GM20431 (cell line): ENCODE data around the gene SLC38A7.
"Not testable (repeated sequence)": the region's sequence is repeated elsewhere in the genome, so short reads cannot be mapped to it uniquely, and the experiment has no call there.

Source experiments
- in situ Hi-C: fragments of 300-500 bp; cut with MseI, MboI; formaldehyde crosslinking; loops from one replicate; pipeline ENCODE4 v1.15.0; 2020; ENCODE audit warnings: low sequenced_read_pairs; ENCODE audit not compliant: unreplicated experiment

Gene SLC38A7

DNA sequence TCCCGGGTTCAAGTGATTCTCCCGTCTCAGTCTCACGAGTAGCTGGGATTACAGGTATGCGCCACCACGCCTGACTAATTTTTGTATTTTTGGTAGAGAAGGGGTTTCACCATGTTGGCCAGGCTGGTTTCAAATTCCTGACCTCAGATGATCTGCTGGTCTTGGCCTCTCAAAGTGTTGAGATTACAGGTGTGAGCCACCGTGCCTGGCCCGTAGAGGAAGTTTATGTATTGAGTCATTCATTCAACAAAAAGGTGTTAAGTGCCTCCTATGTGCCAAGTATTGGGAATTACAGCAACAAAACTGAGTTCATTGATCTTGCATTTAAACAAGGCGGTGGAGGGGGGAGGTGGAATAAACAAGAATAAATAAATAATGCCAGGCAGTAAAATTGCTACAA is 44.7 kb downstream of the SLC38A7 start:
- in situ Hi-C loops, result no loop called here

GRCh38 chr16:58639230-58639629 is 45.3 kb downstream of the SLC38A7 start:
- in situ Hi-C loops, result no loop called here

GRCh38 chr16:58638148-58639036 is 46.2 kb downstream of the SLC38A7 start:
- in situ Hi-C loops, result no loop called here

DNA sequence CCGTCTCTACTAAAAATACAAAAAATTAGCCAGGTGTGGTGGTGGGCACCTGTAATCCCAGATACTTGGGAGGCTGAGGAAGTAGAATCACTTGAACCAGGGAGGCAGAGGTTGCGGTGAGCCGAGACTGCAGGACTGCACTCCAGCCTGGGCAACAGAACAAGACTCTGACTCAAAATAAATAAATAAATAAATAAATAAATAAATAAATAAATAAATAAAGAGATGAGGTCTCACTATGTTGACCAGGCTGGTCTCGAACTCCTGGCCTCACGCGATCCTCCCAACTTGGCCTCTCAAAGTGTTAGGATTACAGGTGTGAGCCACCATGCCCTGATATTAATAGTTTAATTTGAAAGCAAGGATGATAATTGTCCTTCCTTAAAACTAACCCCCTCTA is 47.5 kb downstream of the SLC38A7 start:
- in situ Hi-C loops, result not testable (repeated sequence)

- in situ Hi-C loops, result no loop called here
Observed at GRCh38 chr16:58636466-58636865, 48.1 kb downstream of the SLC38A7 start.

GRCh38 chr16:58635502-58635901 is 49.1 kb downstream of the SLC38A7 start:
- in situ Hi-C loops, result no loop called here

DNA sequence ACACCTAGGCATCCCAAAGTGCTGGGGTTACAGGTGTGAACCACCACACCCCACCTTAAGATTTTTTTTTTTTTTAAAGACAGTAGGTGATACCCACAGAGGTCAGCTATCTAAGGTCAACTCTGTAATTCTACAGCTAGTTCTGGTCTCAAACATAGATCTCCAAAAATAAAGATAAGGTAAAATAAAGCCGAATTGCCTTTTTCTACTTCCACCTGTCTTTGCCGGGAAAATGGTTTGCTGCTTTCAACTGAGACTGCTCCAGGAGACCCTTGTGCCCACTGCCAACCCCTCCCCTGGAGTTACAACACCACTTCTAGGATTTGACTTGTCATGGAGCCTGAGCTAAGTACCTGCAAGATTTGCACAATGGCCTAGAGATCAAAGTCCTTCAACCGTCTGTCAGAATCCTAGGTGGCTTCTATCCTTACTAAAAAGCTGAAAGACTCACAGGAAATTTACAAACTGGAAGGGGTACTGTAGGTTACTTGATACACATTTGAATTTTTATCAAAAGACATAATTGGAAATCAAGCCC is 50.2 kb downstream of the SLC38A7 start:
- in situ Hi-C loops, result no loop called here

GRCh38 chr16:58629733-58630640 is 54.6 kb downstream of the SLC38A7 start, which contains the start of gene CNOT1:
TSS of gene CNOT1 (minus strand) at chr16:58629826. CDS start at chr16:58599337, 30,489 bp downstream.
- in situ Hi-C loops, result no loop called here

DNA sequence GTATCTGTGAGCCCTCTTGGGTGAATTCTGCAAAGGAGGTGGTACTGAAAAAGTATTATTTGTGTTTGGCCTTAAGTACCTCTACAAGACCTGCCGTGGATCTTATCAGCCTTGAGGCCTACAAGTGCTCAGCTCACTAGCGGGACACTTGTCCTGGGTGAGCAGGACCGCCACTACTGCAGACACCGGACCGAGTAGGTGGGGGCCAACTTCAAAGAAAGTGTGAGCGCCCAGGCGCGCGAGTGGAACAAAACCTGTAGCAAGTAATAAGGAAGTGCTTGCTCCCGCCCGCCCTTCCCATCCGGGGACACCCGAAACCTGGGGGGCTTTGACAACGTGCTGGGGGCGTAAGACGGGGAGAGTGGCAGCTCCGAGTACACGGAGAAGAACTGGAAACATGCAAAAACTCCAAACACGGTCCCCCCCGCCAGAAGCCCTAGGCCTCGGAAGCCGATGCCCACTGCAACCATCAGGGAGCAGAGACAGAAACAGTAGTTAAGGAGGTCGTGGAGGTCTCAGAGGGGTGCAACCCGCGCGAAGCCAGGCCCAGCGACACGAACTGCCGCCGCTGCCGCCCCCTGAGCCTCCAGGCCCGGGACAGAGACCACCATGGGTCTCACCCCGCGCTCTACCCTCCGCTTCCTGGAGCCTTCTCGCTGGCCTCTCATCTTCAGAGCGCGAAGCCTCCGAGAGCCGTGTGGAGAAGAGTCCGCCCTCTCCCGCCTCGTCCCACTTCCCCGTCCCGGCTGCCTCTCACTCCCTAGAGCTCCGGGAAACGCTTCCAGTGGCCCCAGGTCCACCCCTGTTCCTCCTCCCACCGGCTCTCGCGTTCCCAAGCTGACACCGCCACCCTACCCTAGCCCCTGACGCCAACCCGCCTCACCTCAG is 55.5 kb downstream of the SLC38A7 start:
- in situ Hi-C loops, result no loop called here

DNA sequence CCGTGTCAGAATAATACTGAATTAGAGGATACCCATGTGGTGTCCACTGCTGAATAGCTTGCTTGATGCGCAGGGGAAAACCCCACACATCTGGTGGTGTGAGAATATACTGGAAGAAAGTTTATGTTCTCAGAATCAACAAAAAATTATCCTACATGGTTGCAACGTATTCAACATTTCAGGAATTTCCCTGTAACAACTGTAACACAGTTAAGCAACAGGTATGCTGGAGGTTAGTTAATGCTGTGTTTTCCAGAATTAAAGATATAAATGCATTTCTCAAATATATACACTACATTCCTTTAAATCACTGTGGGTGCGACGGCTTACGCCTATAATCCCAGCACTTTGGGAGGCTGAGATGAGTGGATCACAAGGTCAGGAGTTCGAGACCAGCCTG is 60.4 kb downstream of the SLC38A7 start:
- in situ Hi-C loops, result no loop called here

- in situ Hi-C loops, result no loop called here
Observed at GRCh38 chr16:58620396-58620795, 64.2 kb downstream of the SLC38A7 start.

- in situ Hi-C loops, result no loop called here
Observed at GRCh38 chr16:58615280-58615679, 69.3 kb downstream of the SLC38A7 start.
